Right atrium auricular region (tissue), 2 donors: Measurements from ENCODE around the gene TBC1D2B. TPM values are rescaled to one million over a fixed set of nuclear protein-coding genes. Genes with fewer than 3 reads are reported as not detected.
A peak's percentile ranks its signal among the peaks of the same experiment; 100 is the strongest.

Experiments
- DNase-seq: peaks from one replicate; pipeline ENCODE4 v3.0.0-alpha.2; 2019; ENCODE audit warnings: low spot score
- H3K27ac ChIP-seq, 2 donors: fragments of 200-600 bp; sonication (generic); 1 replicate in 1 of 2; 2 replicates in 1 of 2; pipeline ENCODE4 v1.5.1; 2016 to 2019
- H3K27me3 ChIP-seq, 2 donors: fragments of 200-600 bp; sonication (generic); one replicate each; pipeline versions ENCODE4 v1.5.1 to v1.6.0; 2017 to 2019
- H3K36me3 ChIP-seq: fragments of 200-600 bp; sonication (generic); one replicate; pipeline ENCODE4 v1.5.1; 2016
- H3K4me1 ChIP-seq, 2 donors: fragments of 200-600 bp; sonication (generic); one replicate each; pipeline versions ENCODE4 v1.5.1 to v1.6.0; 2017 to 2019
- H3K4me3 ChIP-seq, 2 donors: fragments of 200-600 bp; sonication (generic); 1 replicate in 1 of 2; 2 replicates in 1 of 2; pipeline ENCODE4 v1.5.1; 2017 to 2019; ENCODE audit warnings: mild to moderate bottlenecking in 1 of 2, moderate library complexity in 1 of 2
- H3K9me3 ChIP-seq, 2 donors: fragments of 200-600 bp; sonication (generic); one replicate each; pipeline ENCODE4 v1.5.1; 2019
- total RNA-seq, 2 donors: library from RNA; depleted of rRNA; stranded (reverse); fragments of >200 nt; gene quantifications; one replicate each; pipeline ENCODE4 v1.1.0, GENCODE V29; 2016
- TF ChIP-seq, protein P1 (sequence below), 2 donors: fragments of 200-600 bp; sonication (generic); IDR thresholded peaks; one replicate each; pipeline ENCODE4 v1.5.1; 2019; ENCODE audit warnings: antibody characterized with exemption in 2 of 2

TBC1D2B gene
- total RNA-seq, 2 donors from 2014 or later, result 12.5 to 27.7 TPM

DNA sequence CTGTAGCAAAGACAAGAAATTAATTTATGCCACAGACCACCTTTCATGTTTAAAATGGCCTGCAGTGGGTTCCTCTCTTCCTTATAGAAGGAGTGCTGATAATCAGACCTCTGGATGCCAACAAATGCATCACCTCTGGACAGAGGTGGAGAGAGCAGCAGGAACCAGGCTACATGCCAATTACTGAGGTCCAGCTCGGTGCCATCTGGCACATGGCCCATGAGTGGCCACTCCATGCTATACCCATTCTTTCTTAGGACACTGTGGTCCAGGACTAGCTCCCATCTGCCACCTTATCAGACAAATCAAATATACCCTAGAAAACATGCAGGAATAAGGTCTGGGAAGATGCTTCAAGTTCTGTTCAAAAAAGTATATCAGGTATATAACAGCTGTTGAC, 60.7 kb downstream of the TBC1D2B start:
- Histone ChIP-seq H3K27me3 (no peaks in the 10 kb centered on the region), H3K4me3 (no peak overlapping the region), H3K27ac (no peak overlapping the region), H3K9me3 (no peaks in the 10 kb centered on the region), H3K4me1 (peaks cover 0 to 16% of the 10 kb centered on the region in 2 donors), H3K36me3 (peaks cover 52% of the 10 kb centered on the region)
- TF ChIP-seq, protein P1, sequence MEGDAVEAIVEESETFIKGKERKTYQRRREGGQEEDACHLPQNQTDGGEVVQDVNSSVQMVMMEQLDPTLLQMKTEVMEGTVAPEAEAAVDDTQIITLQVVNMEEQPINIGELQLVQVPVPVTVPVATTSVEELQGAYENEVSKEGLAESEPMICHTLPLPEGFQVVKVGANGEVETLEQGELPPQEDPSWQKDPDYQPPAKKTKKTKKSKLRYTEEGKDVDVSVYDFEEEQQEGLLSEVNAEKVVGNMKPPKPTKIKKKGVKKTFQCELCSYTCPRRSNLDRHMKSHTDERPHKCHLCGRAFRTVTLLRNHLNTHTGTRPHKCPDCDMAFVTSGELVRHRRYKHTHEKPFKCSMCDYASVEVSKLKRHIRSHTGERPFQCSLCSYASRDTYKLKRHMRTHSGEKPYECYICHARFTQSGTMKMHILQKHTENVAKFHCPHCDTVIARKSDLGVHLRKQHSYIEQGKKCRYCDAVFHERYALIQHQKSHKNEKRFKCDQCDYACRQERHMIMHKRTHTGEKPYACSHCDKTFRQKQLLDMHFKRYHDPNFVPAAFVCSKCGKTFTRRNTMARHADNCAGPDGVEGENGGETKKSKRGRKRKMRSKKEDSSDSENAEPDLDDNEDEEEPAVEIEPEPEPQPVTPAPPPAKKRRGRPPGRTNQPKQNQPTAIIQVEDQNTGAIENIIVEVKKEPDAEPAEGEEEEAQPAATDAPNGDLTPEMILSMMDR (IDR thresholded peaks at IDR 0.05), result no peak
- no peak for DNase-seq

- TF ChIP-seq, protein P1 (IDR thresholded peaks at IDR 0.05), result no peak
- Histone ChIP-seq H3K36me3 (peaks cover 65% of the 10 kb centered on the region), H3K9me3 (no peaks in the 10 kb centered on the region), H3K27me3 (no peaks in the 10 kb centered on the region), H3K4me1 (peaks cover 0 to 20% of the 10 kb centered on the region in 2 donors), H3K27ac (no peak overlapping the region), H3K4me3 (no peak overlapping the region)
- no peak for DNase-seq
These were observed 64.9 kb downstream of the TBC1D2B start for GRCh38 chr15:78012643-78013077.

DNA sequence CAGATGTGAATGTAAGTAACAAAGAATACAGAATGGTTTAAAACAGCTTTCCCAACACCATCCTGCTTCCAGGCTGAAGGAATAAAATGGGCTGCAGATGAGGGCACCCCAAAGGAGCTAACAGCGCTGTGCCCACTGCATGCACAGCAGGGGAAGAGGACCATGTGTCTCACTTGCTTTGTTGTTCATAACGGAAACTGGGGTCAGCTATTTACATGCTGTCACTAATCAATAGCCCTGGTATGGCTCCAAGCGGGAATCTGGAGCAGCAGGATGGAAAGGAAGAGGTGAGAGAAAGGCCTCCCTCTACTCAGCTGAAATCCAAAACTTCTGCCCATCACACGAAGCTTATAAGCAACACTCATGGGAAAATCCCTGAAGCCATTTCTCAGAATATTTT, 67.4 kb downstream of the TBC1D2B start:
- H3K9me3 ChIP-seq, result no peaks in the 10 kb centered on the region
- peaks cover 48% of the 10 kb centered on the region for H3K36me3 ChIP-seq

GRCh38 chr15:78007964-78008886, 69.3 kb downstream of the TBC1D2B start:
- TF ChIP-seq, protein P1 (IDR thresholded peaks at IDR 0.05), result no peak
- Histone ChIP-seq H3K4me3 (no peak overlapping the region), H3K4me1 (peaks cover 0 to 53% of the 10 kb centered on the region in 2 donors), H3K36me3 (peaks cover 38% of the 10 kb centered on the region), H3K27ac (peak overlapping the region; percentile 13 to 65), H3K9me3 (no peaks in the 10 kb centered on the region), H3K27me3 (no peaks in the 10 kb centered on the region)
- DNase-seq, result peak; percentile 90

More for the DNA sequence above, 67.4 kb downstream of the TBC1D2B start:
- H3K27ac ChIP-seq, result no peak overlapping the region
- H3K4me1 ChIP-seq, result peaks cover 0 to 35% of the 10 kb centered on the region in 2 donors
- TF ChIP-seq, protein P1 (IDR thresholded peaks at IDR 0.05), result no peak
- H3K27me3 ChIP-seq, result no peaks in the 10 kb centered on the region
- no peak overlapping the region for H3K4me3 ChIP-seq
- no peak for DNase-seq

GRCh38 chr15:78007211-78007931, 70.1 kb downstream of the TBC1D2B start:
- Histone ChIP-seq H3K36me3 (peaks cover 38% of the 10 kb centered on the region), H3K4me3 (no peak overlapping the region), H3K4me1 (peaks cover 0 to 56% of the 10 kb centered on the region in 2 donors), H3K27me3 (no peaks in the 10 kb centered on the region), H3K9me3 (no peaks in the 10 kb centered on the region), H3K27ac (peak overlapping the region; percentile 13 to 65)
- TF ChIP-seq, protein P1 (IDR thresholded peaks at IDR 0.05), result no peak
- no peak for DNase-seq
